Skeletal muscle satellite cell (primary cell): ENCODE results near the gene MICALL2.

Experiments used
- H3K27me3 ChIP-seq: 2 replicates; pipeline ENCODE4 v1.7.0; 2013; ENCODE audit warnings: low read length; ENCODE audit not compliant: control insufficient read depth, insufficient read depth
- H3K36me3 ChIP-seq: 2 replicates; pipeline ENCODE4 v1.7.0; 2013; ENCODE audit warnings: mild to moderate bottlenecking, control low read depth, low read length; ENCODE audit not compliant: insufficient read depth
- H3K4me1 ChIP-seq: 2 replicates; pipeline ENCODE4 v1.7.0; 2013; ENCODE audit warnings: low read length; ENCODE audit not compliant: control insufficient read depth, insufficient read depth
- H3K4me2 ChIP-seq: 2 replicates; pipeline ENCODE4 v1.7.0; 2013; ENCODE audit warnings: mild to moderate bottlenecking, low read length
- H3K4me3 ChIP-seq: 2 replicates; pipeline ENCODE4 v1.7.0; 2013; ENCODE audit warnings: low read length
- H3K9ac ChIP-seq: 2 replicates; pipeline ENCODE4 v1.7.0; 2013; ENCODE audit warnings: mild to moderate bottlenecking, low read depth, low read length, moderate library complexity
- H3K9me3 ChIP-seq: replicated peaks from 2 replicates; pipeline ENCODE4 v1.7.0; 2013; ENCODE audit warnings: mild to moderate bottlenecking, control low read depth, low read length

MICALL2 gene

GRCh38 chr7:1490837-1491236 is 31.6 kb upstream of the MICALL2 start:
- no peaks in the 10 kb centered on the region for H3K9me3 ChIP-seq
- H3K9ac ChIP-seq, result no peak overlapping the region
- peaks cover 55% of the 10 kb centered on the region for H3K36me3 ChIP-seq
- no peaks in the 10 kb centered on the region for H3K4me1 ChIP-seq
- no peaks in the 10 kb centered on the region for H3K27me3 ChIP-seq
- H3K4me2 ChIP-seq, result no peak overlapping the region
- H3K4me3 ChIP-seq, result no peak overlapping the region

GRCh38 chr7:1489336-1489735 is 30.1 kb upstream of the MICALL2 start:
- Histone ChIP-seq H3K4me1 (no peaks in the 10 kb centered on the region), H3K4me2 (no peak overlapping the region), H3K36me3 (peaks cover 53% of the 10 kb centered on the region), H3K27me3 (no peaks in the 10 kb centered on the region), H3K4me3 (no peak overlapping the region), H3K9me3 (no peaks in the 10 kb centered on the region), H3K9ac (no peak overlapping the region)

- Histone ChIP-seq H3K27me3 (no peaks in the 10 kb centered on the region), H3K4me3 (no peak overlapping the region), H3K4me1 (no peaks in the 10 kb centered on the region), H3K36me3 (peaks cover 48% of the 10 kb centered on the region), H3K9me3 (no peaks in the 10 kb centered on the region), H3K9ac (no peak overlapping the region), H3K4me2 (no peak overlapping the region)
These were observed 28.7 kb upstream of the MICALL2 start for GRCh38 chr7:1488016-1488415.

GRCh38 chr7:1487466-1487865 is 28.2 kb upstream of the MICALL2 start:
- Histone ChIP-seq H3K36me3 (peaks cover 48% of the 10 kb centered on the region), H3K27me3 (no peaks in the 10 kb centered on the region), H3K4me2 (no peak overlapping the region), H3K4me3 (no peak overlapping the region), H3K9me3 (no peaks in the 10 kb centered on the region), H3K9ac (no peak overlapping the region), H3K4me1 (no peaks in the 10 kb centered on the region)

DNA sequence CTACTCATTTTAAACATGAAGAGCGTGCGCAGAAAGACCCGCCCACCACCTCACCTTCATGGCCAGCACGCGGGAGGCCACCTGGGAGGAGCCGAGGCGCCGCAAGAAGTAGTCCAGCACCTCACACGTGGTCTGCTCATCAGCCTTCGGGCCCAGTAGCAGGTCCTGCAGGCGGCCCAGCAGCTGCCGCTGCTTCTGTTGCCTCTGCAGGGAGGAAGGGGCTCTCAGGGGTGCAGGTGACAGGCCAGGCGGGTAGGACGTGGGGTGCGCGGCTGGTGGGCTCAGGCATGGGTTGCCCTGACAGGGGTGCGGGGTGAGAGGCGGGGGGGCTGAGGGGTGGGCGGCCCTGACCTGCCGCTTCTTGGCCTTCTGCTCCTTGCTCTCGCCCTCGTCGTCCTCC is 27.3 kb upstream of the MICALL2 start:
- H3K9ac ChIP-seq, result no peak overlapping the region
- H3K36me3 ChIP-seq, result peaks cover 44% of the 10 kb centered on the region
- no peak overlapping the region for H3K4me3 ChIP-seq
- no peaks in the 10 kb centered on the region for H3K4me1 ChIP-seq
- H3K9me3 ChIP-seq, result no peaks in the 10 kb centered on the region
- H3K27me3 ChIP-seq, result no peaks in the 10 kb centered on the region
- H3K4me2 ChIP-seq, result no peak overlapping the region

- H3K9me3 ChIP-seq, result no peaks in the 10 kb centered on the region
- H3K4me2 ChIP-seq, result no peak overlapping the region
- no peak overlapping the region for H3K4me3 ChIP-seq
- peaks cover 44% of the 10 kb centered on the region for H3K36me3 ChIP-seq
- no peaks in the 10 kb centered on the region for H3K4me1 ChIP-seq
- H3K9ac ChIP-seq, result no peak overlapping the region
- H3K27me3 ChIP-seq, result no peaks in the 10 kb centered on the region
These were observed 25.9 kb upstream of the MICALL2 start for GRCh38 chr7:1485156-1485555.

GRCh38 chr7:1484569-1484968 is 25.3 kb upstream of the MICALL2 start:
- H3K27me3 ChIP-seq, result no peaks in the 10 kb centered on the region
- no peaks in the 10 kb centered on the region for H3K9me3 ChIP-seq
- no peak overlapping the region for H3K4me2 ChIP-seq
- no peak overlapping the region for H3K9ac ChIP-seq
- H3K4me3 ChIP-seq, result no peak overlapping the region
- H3K4me1 ChIP-seq, result no peaks in the 10 kb centered on the region
- peaks cover 40% of the 10 kb centered on the region for H3K36me3 ChIP-seq

DNA sequence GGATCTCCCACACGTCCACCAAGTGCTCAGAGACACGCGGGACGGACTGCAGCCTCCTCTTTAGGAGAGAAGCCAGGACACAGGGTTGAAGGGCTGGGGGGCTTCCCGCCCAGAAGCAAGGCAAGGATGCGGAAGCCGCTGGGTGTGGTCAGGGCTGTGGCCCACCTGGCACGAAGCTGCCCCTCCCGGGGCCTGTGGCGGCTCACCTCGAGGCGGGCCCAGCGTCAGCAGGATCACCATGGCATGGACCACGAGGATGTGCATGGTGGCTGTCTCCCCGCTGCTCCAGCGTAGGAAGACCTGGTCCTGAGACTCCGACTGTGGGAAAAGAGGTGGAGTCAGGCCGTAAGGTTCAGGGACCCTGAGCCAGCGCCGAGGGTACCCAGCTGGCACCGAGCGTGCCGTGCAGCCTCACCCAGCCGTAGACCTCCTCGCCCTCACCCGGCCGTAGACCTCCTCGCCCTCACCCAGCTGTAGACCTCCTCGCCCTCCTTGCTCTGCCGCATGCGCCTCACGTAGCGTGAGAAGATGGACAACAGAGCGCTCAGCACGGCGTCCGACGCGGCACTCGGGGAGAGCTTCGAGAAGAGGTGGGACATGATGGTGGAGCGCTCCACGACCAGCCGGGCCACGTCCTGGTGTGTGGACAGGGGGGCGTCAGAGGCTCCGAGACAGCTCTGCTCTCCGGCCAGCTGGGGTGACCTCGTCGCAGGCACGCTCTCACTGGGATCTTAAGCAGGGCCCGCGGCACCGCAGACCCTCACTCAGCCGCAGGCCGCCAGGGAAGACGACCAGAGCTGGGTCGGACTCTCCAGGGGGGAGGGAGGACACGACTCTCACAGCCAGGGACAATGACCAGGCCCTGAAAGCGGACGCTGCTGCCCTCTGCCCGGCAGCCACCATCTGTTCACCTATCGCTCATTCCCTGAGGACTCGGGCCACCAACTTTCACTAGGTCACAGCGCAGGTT is 24.6 kb upstream of the MICALL2 start:
- Histone ChIP-seq H3K4me2 (no peak overlapping the region), H3K4me1 (no peaks in the 10 kb centered on the region), H3K36me3 (peaks cover 32% of the 10 kb centered on the region), H3K9ac (no peak overlapping the region), H3K9me3 (no peaks in the 10 kb centered on the region), H3K4me3 (no peak overlapping the region), H3K27me3 (no peaks in the 10 kb centered on the region)

DNA sequence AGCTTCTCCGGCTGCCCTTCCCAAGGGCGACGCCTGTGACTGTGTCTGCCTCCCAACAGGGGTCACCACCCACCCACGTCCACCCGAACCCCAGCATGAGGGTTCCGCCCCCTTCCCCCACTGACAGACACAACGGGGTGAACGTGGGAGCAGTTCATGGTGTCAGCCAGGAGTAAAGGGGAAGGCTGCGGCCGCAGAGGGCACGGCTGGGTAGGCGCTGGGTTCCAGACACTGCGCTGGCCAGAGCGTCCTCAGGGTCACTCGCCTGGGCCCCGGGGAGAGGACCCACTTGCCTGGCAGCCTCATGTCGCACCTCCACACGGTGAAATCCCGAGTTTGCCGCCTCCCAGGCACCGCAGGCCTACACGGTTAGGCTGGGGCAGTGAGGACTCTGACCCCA is 23.8 kb upstream of the MICALL2 start:
- Histone ChIP-seq H3K4me3 (no peak overlapping the region), H3K9me3 (no peaks in the 10 kb centered on the region), H3K36me3 (peaks cover 25% of the 10 kb centered on the region), H3K27me3 (no peaks in the 10 kb centered on the region), H3K4me1 (no peaks in the 10 kb centered on the region), H3K9ac (no peak overlapping the region), H3K4me2 (no peak overlapping the region)

GRCh38 chr7:1481300-1481699 is 22.0 kb upstream of the MICALL2 start:
- no peaks in the 10 kb centered on the region for H3K27me3 ChIP-seq
- H3K4me2 ChIP-seq, result no peak overlapping the region
- no peaks in the 10 kb centered on the region for H3K9me3 ChIP-seq
- H3K36me3 ChIP-seq, result peaks cover 25% of the 10 kb centered on the region
- H3K4me3 ChIP-seq, result no peak overlapping the region
- H3K4me1 ChIP-seq, result no peaks in the 10 kb centered on the region
- H3K9ac ChIP-seq, result no peak overlapping the region

DNA sequence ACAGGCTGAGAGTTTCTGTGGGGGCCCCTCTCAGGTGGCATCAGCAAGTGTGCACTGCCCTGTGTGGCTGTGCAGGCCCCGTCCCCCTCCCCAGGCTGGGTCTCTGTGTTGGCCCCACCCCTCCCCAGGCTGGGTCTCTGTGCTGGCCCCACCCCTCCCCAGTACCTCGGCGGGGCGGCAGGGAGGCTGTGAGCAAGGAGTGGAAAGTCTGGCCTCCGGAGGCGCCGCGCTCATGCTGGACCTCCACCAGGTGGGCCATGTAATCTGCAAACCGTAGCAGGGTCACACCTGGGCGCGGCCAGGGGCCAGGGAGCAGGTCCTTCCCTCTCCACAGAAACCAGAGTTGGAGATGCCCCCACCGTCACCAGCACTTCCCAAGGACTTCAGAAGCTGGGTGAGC is 21.4 kb upstream of the MICALL2 start:
- Histone ChIP-seq H3K9ac (no peak overlapping the region), H3K4me2 (no peak overlapping the region), H3K4me3 (no peak overlapping the region), H3K36me3 (peaks cover 29% of the 10 kb centered on the region), H3K4me1 (no peaks in the 10 kb centered on the region), H3K9me3 (no peaks in the 10 kb centered on the region), H3K27me3 (no peaks in the 10 kb centered on the region)

- Histone ChIP-seq H3K9ac (no peak overlapping the region), H3K36me3 (peaks cover 28% of the 10 kb centered on the region), H3K27me3 (no peaks in the 10 kb centered on the region), H3K4me2 (no peak overlapping the region), H3K4me1 (no peaks in the 10 kb centered on the region), H3K4me3 (no peak overlapping the region), H3K9me3 (no peaks in the 10 kb centered on the region)
These were observed 20.0 kb upstream of the MICALL2 start for GRCh38 chr7:1479287-1479686.
